ENCODE measurements around the gene GALNT6.

GALNT6 gene

GRCh38 chr12:51391283-51392123, at the start of gene GALNT6:
Gene GALNT6, minus strand, starts transcription at chr12:51391406. Its CDS starts 11,625 bp downstream, at chr12:51379781.
- DNase-seq, result no peak

- no peak for DNase-seq
These were observed 48.1 kb upstream of the GALNT6 start for GRCh38 chr12:51439330-51439729.

- no peak for DNase-seq
These were observed 46.2 kb upstream of the GALNT6 start for GRCh38 chr12:51437431-51437830.

- no peak for DNase-seq
These were observed 43.1 kb upstream of the GALNT6 start for GRCh38 chr12:51434305-51434704.

DNA sequence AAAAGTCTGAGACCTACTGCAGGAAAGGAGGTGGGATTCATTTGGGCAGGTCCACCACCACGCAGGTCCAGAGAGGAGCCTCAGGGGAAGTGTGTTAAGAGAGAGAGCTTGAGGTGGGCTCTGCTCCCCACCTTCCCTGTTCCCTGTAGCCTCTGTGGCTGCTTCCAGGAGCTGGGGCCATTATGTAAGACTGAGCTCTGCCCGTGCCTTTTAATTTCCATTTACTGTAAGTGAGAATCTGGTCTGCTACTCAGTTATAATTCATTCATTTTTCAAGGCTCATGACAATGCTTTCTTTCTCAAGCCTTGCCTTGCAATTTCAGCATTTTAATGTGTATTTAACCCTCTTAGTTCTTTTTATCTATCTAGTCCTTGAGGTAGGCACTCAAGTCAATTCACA, 41.7 kb upstream of the GALNT6 start:
- DNase-seq, result no peak

DNA sequence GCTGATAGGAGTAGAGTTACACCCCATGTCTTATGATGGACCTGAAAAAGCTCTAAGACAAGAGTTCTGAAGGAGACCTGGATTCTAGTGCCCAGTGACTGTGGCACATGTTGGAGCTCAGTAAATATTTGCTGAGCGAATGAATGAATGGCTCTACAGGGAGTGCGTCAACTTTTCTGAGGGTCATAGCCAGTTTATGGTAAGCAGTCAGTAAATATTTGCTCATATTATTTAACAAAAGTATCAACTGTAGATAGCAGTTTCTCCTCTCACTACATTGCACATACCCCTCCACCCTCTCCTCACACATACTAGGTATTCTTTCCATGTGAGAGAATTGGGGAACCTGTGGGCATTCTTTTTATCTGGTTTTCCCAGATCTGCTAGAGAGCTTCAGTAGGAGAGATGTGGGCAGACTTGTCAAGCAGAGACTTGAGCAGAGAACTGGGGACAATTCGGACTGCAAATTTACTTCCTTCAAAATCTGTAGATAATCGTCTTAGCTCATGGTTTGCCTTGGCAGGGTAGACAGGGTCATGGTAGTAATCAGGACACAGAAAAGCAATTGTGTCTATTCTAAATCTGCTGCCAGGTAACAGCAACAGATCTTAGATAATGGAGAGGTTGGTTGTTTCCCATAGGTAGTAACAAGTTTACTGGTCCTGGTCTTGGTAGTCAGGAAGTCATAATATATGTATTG, 39.1 kb upstream of the GALNT6 start:
- DNase-seq, result no peak

DNA sequence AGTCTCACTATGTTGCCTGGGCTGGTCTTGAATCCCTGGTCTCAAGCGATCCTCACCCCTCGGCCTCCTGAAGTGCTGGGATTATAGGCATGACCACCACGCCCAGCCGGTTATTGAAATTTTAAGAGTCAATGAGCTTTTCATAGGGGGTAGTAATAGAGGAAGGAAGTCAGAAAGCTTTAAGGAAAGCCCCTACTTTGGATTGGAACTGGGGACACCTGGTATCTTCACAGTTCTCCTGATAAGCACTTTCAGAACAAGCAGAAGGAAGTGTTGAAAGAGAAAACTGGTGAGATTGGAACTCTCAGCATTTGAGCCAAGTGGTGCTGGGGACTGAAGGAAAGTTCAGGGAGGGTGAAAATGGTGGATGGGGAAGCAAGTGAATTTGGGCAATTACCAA, 38.5 kb upstream of the GALNT6 start:
- no peak for DNase-seq

DNA sequence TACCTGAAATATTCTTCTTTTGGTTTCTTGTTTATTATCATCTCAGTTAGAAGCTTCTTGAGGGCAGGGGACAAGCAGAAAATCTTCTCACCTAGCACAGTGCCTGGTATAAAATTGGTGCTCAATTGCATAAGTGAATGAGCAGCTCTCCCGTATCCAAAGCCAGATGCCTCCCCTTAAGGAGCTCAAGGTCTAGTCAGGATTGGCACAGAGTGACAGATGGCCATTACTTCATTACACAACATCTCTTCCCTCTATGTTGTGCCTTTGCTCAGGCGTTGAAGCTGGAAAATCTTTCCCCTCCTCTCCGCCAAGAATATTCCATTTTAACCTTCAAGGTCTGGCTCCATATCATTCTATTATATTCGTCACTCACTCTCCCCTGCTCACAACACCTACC, 37.0 kb upstream of the GALNT6 start:
- DNase-seq, result no peak

DNA sequence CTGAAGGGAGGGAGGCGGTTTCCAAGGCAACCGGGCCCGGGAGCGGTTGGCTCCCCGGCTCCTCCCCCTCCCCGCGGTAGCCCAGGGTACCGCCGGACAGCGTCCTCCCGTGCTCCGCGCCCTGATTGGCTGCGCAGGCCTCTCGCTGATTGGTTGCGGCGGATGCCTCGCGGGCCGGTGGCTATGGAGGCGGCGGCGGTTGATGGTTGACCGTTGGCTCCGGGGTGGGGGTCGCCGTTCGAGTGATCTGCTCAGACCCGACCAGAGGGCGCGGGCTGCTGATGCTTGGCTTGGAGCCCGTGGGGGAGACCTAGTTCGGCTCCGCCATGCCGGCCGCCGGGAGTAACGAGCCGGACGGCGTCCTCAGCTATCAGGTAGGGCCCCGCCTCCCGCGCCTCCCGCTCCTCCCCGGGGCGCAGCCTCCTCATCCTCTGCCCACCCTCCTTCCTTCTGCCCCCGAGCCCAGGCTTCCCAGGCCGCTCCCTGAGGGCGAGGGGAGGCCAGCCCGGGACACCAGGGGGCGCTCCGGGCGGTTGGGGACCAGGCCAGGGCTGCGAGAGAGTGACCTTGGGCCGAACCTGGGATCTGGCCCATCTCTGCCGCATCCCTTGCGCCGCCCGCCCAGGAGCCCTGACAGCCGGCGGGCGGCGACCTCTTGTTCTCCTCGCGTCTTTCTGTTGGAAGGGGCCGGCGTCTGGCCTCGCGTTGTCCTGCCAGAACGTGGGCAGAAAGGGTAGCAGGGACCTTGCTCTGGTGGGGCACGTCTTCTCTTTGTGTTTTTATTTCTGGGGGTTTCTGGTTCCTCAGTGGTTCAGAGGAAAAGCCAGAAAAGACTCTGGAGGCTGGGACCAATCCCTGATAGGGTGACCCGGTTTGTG, 33.7 kb upstream of the GALNT6 start, which contains the start of gene SLC4A8:
TSS of gene SLC4A8 (plus strand) at position 170 of the 878 bp plus-strand sequence. CDS start at position 327, 157 bp downstream.
- DNase-seq, result peak; percentile 95

- no peak for DNase-seq
These were observed 33.0 kb upstream of the GALNT6 start for GRCh38 chr12:51424094-51424661.

GRCh38 chr12:51421266-51421884, 30.2 kb upstream of the GALNT6 start:
- DNase-seq, result peak; percentile 74

DNA sequence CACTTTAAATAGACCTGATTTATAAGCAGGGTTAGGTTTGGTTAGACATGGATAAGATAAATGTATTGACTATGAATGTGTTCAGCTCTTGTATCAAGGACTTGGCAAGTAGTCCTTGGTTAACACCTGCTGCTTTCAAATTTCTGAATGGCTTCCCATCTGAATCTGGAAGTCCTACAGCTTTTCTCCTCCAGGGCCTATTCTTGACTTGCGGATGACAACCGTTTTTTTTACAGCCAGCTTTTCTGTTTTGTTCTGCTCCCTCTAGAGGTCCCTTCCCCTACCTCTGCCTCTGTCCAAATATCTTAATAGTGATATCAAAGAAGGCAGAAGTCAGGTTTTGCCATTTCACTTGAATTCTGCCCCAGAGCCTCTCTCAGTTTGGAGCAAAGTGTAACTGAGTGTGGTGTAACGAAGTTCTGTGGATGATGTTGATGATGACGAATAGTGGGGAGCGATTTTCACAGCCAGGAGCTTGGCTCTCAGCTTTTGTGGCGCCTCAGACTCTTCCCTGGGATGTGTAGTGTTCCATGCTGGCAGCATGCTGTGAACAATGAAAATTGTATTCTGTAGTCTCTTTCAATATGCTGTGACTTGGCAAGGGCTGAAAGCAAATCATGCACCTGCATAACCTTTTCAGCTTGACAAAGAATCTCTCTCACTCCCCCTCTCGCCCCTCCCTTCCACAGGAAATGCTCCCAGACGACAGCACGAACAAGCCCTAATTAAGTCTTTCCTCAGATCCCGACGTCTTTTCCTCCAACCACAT, 28.4 kb upstream of the GALNT6 start:
- no peak for DNase-seq

GRCh38 chr12:51417826-51418225, 26.6 kb upstream of the GALNT6 start:
- DNase-seq, result no peak

DNA sequence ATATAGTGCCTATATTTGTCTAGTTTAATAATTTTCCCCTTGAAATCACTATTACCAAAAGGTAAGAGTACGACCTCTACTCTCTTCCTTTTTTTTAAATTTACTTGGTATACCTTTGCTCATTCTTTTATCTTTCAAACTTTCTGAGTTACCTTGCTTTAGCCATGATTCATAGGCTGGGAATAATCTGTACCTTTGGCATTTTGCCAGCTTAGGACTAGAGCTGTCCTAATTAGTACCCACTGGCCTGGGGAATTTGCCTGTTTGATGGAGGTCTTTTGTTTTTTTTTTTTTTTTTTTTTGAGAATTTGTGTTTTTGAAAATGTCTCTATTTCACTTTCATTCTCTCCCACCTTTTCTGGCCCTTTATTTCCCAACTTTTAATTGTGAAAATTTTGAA, 24.7 kb upstream of the GALNT6 start:
- DNase-seq, result no peak

- DNase-seq, result no peak
These were observed 22.6 kb upstream of the GALNT6 start for GRCh38 chr12:51413791-51414190.

- no peak for DNase-seq
These were observed 21.9 kb upstream of the GALNT6 start for GRCh38 chr12:51413149-51413548.

DNA sequence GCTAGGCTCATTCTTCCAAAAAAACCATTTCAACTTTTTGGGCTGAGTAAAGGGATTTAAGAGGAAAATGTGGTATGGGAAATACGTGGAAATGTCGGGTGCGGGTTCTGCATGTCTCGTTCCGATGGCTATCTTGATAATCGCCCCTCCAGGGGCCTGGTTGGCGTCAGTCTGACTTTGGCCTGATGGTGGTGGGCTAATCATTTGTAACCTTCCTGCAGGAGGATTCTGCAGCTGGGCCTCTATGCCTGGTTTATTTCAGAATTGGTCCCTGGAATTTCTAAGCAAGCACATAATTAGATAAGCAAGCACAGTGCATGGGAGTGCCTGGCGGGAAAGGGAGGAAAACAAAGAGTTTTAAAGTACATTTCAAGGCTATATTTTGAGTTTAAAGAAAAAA, 18.6 kb upstream of the GALNT6 start:
- DNase-seq, result no peak

DNA sequence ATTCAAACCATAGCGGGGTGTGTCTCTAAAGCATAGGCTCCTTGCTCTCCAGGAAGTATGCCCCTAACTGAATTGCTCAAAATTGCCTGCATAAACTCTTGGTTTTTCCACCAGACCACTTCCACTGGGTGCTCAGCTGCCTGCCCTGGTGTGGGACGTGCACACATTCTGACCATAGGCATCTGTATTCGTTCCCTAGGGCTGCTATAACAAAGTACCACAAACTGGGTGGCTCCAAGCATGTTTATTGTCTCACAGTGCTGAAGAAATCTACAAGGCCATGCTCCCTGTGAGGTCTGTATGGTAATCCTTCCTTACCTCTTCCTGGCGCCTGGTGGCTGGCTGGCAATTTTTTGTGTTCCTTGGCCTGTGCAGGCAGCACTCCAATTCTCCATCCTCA, 16.4 kb upstream of the GALNT6 start:
- no peak for DNase-seq

- DNase-seq, result no peak
These were observed 15.7 kb upstream of the GALNT6 start for GRCh38 chr12:51406859-51407258.

DNA sequence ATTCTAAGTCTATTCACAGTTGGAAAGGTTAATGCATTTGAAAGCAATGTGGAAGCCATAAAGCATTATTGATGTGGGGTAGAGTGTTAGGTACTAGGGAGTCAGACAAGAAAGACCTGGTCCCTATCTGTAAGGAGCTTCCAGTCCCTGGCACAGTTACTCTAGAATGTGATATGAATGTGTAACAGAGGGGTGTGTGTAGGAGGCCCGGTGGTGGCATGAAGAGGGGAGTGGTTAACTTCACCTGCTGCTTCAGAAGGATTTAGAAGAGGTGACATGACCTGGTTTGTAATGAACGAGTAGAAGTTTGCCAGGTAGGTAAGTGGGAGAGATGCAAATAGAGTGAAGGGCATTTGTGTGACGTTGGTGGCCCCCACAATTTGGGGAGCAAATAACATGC, 15.1 kb upstream of the GALNT6 start:
- no peak for DNase-seq

DNA sequence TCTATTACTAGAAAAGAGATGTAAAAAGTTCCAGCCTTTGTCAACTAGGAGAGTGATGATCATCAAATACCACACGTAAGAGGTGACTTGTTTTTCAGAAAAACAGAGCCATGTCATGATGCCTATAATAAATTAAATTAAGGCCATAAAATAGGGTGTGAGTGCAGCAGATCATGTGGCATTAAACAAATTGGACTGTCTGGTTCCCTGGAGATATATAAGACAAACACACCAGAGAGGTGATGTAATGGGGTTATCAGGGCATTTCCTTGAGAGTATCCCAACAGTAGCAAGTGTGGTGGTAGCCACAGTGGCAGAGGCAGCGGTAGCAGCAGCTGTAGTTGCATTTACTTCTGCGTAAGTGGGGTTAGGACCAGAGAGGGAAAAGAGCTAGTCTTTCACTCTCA, 14.6 kb upstream of the GALNT6 start:
- DNase-seq, result no peak

DNA sequence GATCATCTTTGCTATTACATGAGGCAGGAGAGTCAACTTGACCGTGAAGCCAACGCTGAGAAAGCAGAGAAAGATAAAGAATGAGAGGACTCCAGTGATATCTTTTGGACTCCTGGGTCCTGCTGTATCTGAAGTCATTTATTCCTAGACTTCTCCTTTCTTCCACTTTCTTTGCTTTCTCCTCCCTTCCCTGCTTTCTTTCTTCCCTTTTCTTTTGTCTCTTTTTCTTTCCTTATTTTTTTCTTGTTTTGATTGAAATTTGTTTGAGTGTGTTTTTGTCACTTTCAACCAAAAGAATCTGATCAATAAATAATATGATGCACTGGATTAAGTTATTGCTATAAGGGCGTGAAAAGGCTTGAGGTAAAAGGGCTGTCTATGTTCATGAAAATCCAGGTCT, 13.4 kb upstream of the GALNT6 start:
- no peak for DNase-seq

Measured in right hindlimb (tissue), 1 donor.